ENCODE measurements around the gene ERC2.

DNA sequence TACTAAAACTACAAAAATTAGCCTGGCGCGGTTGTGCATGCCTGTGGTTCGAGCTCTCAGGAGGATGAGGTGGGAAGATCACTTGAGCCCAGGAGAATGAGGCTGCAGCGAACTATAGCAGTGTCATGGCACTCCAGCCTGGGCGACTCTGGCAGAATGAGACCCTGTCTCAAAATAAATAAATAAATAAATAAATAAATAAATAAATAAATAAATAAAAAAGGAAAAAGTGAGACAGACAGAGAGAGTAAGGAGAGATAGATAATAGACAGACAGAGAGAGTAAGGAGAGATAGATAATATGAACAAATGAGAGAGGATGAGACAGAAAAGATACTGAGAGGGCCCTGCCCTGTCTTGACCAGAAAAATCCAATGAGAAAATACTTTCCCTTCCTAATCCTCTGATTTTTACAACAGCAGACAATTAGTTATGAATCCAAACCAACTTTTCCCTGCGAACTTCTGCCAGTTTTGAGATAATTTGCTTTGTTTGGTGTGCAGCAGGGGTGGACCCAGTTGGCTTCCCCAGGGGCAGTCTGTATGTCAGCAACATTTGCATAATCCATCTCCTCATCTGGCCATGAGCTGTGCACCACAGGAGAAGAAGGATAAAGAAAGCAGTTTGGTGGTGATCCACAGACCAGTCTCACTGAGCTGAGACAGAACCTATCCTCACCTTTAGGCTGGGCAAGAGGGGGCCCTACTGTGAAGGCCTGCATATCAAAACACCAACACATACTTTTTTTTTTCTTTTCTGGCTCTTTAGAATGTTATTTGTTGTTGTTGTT, 692.7 kb downstream of the ERC2 start:
- TF ChIP-seq POLR2AphosphoS5 (IDR thresholded peaks at IDR 0.05; ENCODE audit: low read depth, low read length) (no peak), POLR2A (IDR thresholded peaks at IDR 0.05; ENCODE audit: low read depth, low read length) (no peak)

All from GM12892 (cell line).